K562 (cell line): ENCODE measurements around the gene TBC1D1.

ENCODE experiments used
- BRF2 ChIP-seq: IDR thresholded peaks from 3 replicates; pipeline ENCODE4 v1.6.1; 2011; ENCODE audit warnings: borderline replicate concordance, mild to moderate bottlenecking; ENCODE audit not compliant: insufficient read length, insufficient read depth
- CTCF ChIP-seq, 3 experiments: IDR thresholded peaks in 2 of 3; conservative IDR thresholded peaks in 1 of 3; 2 replicates each; pipeline ENCODE4 v1.5.1; 2011 to 2012; ENCODE audit warnings: low read length in 3 of 3, mild to moderate bottlenecking in 3 of 3, control low read depth in 2 of 3, improper control_type of control experiment in 1 of 3, inconsistent platforms in 1 of 3, low read depth in 1 of 3, mixed read lengths in 1 of 3, moderate library complexity in 1 of 3; ENCODE audit not compliant: insufficient read depth in 2 of 3
- E2F5 ChIP-seq: sonication (generic); formaldehyde crosslinking; IDR thresholded peaks from 2 replicates; pipeline ENCODE4 v1.8.0; 2022; ENCODE audit warnings: mild to moderate bottlenecking, missing genetic modification reagents
- EP300 ChIP-seq: IDR thresholded peaks from 2 replicates; pipeline ENCODE4 v1.6.1; 2012; ENCODE audit warnings: low read length, improper control_type of control experiment
- FOXJ3 ChIP-seq: sonication (generic); formaldehyde crosslinking; IDR thresholded peaks from 2 replicates; pipeline ENCODE4 v1.4.0; 2020; ENCODE audit warnings: mild to moderate bottlenecking, missing genetic modification reagents
- FOXP1 ChIP-seq: sonication (generic); formaldehyde crosslinking; IDR thresholded peaks from 2 replicates; pipeline ENCODE4 v1.8.0; 2022; ENCODE audit warnings: mild to moderate bottlenecking, missing genetic modification reagents
- JUN ChIP-seq, 2 experiments: sonication (generic) in 1 of 2; formaldehyde crosslinking in 1 of 2; IDR thresholded peaks; 2 replicates each; pipeline versions ENCODE4 v1.6.1 to v1.8.0; 2012 to 2022; ENCODE audit warnings: borderline replicate concordance in 2 of 2, mild to moderate bottlenecking in 2 of 2, improper control_type of control experiment in 1 of 2, low read depth in 1 of 2, low read length in 1 of 2, missing genetic modification reagents in 1 of 2
- JUND ChIP-seq, 2 experiments: IDR thresholded peaks; 2 replicates in 1 of 2; 3 replicates in 1 of 2; pipeline ENCODE4 v1.6.1; 2011; ENCODE audit warnings: borderline replicate concordance in 2 of 2, low read depth in 2 of 2, low read length in 2 of 2, improper control_type of control experiment in 1 of 2, missing biosample characterization in 1 of 2, missing genetic modification characterization in 1 of 2, missing genetic modification reagents in 1 of 2
- MAX ChIP-seq: sonication (generic); formaldehyde crosslinking; IDR thresholded peaks from 2 replicates; pipeline ENCODE4 v1.9.0; 2022; ENCODE audit warnings: mild to moderate bottlenecking, missing genetic modification reagents
- RAD51 ChIP-seq: fragments of 450-650 bp; IDR thresholded peaks from 2 replicates; pipeline ENCODE4 v1.7.1; 2016; ENCODE audit warnings: low read depth, mild to moderate bottlenecking, borderline replicate concordance
- TSHZ1 ChIP-seq: fragments of 250-450 bp; sonication (Bioruptor Pico); IDR thresholded peaks from 2 replicates; pipeline ENCODE4 v1.4.0; 2020; ENCODE audit warnings: mild to moderate bottlenecking, moderate library complexity
- ZNF445 ChIP-seq: fragments of 250-450 bp; sonication (Bioruptor Pico); IDR thresholded peaks from 2 replicates; pipeline ENCODE4 v1.4.0; 2020; ENCODE audit warnings: low read depth, mild to moderate bottlenecking, moderate library complexity

GRCh38 chr4:37892641-37893040 is 1.8 kb downstream of the TBC1D1 start:
- TF ChIP-seq FOXP1 (CRISPR knock-in tag), result no peak
- TF ChIP-seq RAD51, result no peak
- no peak for TF ChIP-seq JUN (IDR thresholded peaks at IDR 0.05; ENCODE audit: borderline replicate concordance, low read depth, low read length)
- no peak for TF ChIP-seq JUN (CRISPR knock-in tag; IDR thresholded peaks at IDR 0.05; ENCODE audit: borderline replicate concordance)
- TF ChIP-seq EP300, result no peak
- TF ChIP-seq FOXJ3, result no peak
- TF ChIP-seq CTCF (IDR thresholded peaks at IDR 0.05 in 2 of 3, conservative IDR thresholded peaks at IDR 0.05 in 1 of 3; ENCODE audit: insufficient read depth in 2 of 3, low read depth in 1 of 3, low read length in 3 of 3), result no peak
- no peak for TF ChIP-seq MAX (CRISPR knock-in tag)
- TF ChIP-seq BRF2, result no peak
- TF ChIP-seq ZNF445 (CRISPR knock-in tag), result no peak
- TF ChIP-seq TSHZ1 (CRISPR knock-in tag), result no peak
- TF ChIP-seq E2F5 (CRISPR knock-in tag), result no peak
- no peak for TF ChIP-seq JUND (IDR thresholded peaks at IDR 0.05; ENCODE audit: borderline replicate concordance, low read depth, low read length)
- TF ChIP-seq JUND (tag; IDR thresholded peaks at IDR 0.05; ENCODE audit: borderline replicate concordance, low read depth, low read length), result no peak
